Testis (tissue), 3 donors: Measurements from ENCODE around the gene NAXD. TPM values are rescaled to one million over a fixed set of nuclear protein-coding genes. Genes with fewer than 3 reads are reported as not detected.

ENCODE experiments used
- DNase-seq: peaks from one replicate; pipeline ENCODE4 v3.0.0-alpha.2; 2019
- H3K27ac ChIP-seq, 2 donors: fragments of 200-600 bp; sonication (generic); one replicate each; pipeline ENCODE4 v1.5.1; 2019
- H3K27me3 ChIP-seq: fragments of 200-600 bp; sonication (generic); one replicate; pipeline ENCODE4 v1.5.1; 2019
- H3K36me3 ChIP-seq: fragments of 200-600 bp; sonication (generic); one replicate; pipeline ENCODE4 v1.5.1; 2017; ENCODE audit warnings: low read depth; ENCODE audit errors: missing control alignments
- H3K4me1 ChIP-seq: fragments of 200-600 bp; sonication (generic); one replicate; pipeline ENCODE4 v1.5.1; 2019
- H3K4me3 ChIP-seq, 2 donors: fragments of 200-600 bp; sonication (generic); one replicate each; pipeline ENCODE4 v1.5.1; 2017 to 2019
- H3K9me3 ChIP-seq: fragments of 200-600 bp; sonication (generic); one replicate; pipeline ENCODE4 v1.5.1; 2017
- POLR2A ChIP-seq: fragments of 450-650 bp; IDR thresholded peaks from one replicate; pipeline ENCODE4 v1.6.1; 2017; ENCODE audit warnings: antibody characterized with exemption, mild to moderate bottlenecking, moderate library complexity
- WGBS, 2 donors: methylation state at CpG; one replicate each; pipeline ENCODE4 v1.1.5; 2018; 5-methylcytosine and 5-hydroxymethylcytosine counted together
- intact Hi-C: fragments of 100-400 bp; cut with DNase I; formaldehyde crosslinking; loops from one replicate; pipeline ENCODE4 v1.15.1; 2023; ENCODE audit warnings: low total_unique reads
- polyA plus RNA-seq: library from polyadenylated mRNA; stranded (reverse); fragments of 350-450 nt; fragmentation: Illumina TruSeq; extraction: RNeasy Lipid Tissue Mini Kit (QIAGEN cat#74804); gene quantifications from one replicate; pipeline ENCODE4 v1.2.3, GENCODE V29; 2014; ENCODE audit warnings: low read depth, low replicate concordance; ENCODE audit not compliant: insufficient read depth
- total RNA-seq, 2 donors: library from RNA; depleted of rRNA; stranded (reverse); fragments of >200 nt; gene quantifications; one replicate each; pipeline ENCODE4 v1.2.3, GENCODE V29; 2016
- TF ChIP-seq, protein P1 (sequence below), 3 experiments: fragments of 450-650 bp in 2 of 3; fragments of 200-600 bp in 1 of 3; sonication (generic) in 1 of 3; IDR thresholded peaks; one replicate each; pipeline ENCODE4 v1.5.1; 2016 to 2019; ENCODE audit warnings: antibody characterized with exemption in 3 of 3, mild to moderate bottlenecking in 2 of 3, moderate library complexity in 1 of 3

The NAXD gene
- total and polyA plus RNA-seq, 3 donors from 2014 or later: 63.2 to 75.3 (median 66.4) TPM

DNA sequence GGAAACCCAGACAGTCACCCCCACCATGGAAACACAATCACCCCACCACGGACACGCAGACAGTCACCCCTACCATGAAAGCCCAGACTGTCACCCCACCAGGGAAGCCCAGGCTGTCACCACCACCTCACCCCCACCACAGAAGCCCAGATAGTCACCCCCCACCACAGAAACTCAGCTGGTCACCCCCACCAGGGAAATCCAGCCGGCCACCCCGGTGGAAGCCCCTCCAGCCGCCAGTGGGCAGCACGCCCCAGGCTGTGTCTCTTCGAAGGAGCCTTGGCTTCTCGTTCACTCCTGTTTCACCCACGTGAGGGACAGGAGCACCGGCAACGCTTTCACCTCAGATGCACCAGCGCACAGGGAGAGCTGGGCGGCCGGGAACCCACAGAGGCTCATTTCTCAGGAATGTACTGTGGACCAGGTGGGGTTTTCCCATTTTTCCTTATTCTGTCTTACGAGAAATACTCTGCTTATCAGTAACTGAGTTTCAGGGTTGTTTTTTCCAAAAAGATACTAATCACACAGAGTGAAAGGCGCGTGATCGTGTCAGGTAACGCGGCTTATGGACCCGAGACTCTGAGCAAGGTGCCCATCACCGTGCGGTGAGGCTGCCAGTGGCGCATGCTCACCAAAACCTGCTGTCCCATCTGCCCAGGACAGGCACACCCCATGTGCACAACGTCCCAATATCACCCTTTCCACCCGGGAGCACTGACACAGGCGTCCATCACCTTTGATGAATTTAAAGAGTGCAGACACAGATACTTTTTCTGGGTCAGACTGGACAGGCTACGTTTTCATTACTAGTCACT, 62.6 kb downstream of the NAXD start:
- H3K27ac ChIP-seq: no peak overlapping the region
- intact Hi-C loops: no loop called here
- TF ChIP-seq, protein P1, sequence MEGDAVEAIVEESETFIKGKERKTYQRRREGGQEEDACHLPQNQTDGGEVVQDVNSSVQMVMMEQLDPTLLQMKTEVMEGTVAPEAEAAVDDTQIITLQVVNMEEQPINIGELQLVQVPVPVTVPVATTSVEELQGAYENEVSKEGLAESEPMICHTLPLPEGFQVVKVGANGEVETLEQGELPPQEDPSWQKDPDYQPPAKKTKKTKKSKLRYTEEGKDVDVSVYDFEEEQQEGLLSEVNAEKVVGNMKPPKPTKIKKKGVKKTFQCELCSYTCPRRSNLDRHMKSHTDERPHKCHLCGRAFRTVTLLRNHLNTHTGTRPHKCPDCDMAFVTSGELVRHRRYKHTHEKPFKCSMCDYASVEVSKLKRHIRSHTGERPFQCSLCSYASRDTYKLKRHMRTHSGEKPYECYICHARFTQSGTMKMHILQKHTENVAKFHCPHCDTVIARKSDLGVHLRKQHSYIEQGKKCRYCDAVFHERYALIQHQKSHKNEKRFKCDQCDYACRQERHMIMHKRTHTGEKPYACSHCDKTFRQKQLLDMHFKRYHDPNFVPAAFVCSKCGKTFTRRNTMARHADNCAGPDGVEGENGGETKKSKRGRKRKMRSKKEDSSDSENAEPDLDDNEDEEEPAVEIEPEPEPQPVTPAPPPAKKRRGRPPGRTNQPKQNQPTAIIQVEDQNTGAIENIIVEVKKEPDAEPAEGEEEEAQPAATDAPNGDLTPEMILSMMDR (IDR thresholded peaks at IDR 0.05): no peak
- no peak for TF ChIP-seq POLR2A
- 88 to 92% methylated on average over 24 to 28 of the region's 28 CpGs for WGBS, 2 donors
- no peaks in the 10 kb centered on the region for H3K9me3 ChIP-seq
- no peaks in the 10 kb centered on the region for H3K36me3 ChIP-seq
- DNase-seq: no peak
- H3K4me3 ChIP-seq: no peak overlapping the region
- H3K4me1 ChIP-seq: no peaks in the 10 kb centered on the region
- H3K27me3 ChIP-seq: no peaks in the 10 kb centered on the region

- Histone ChIP-seq H3K27me3 (no peaks in the 10 kb centered on the region), H3K36me3 (no peaks in the 10 kb centered on the region), H3K4me3 (no peak overlapping the region), H3K27ac (no peak overlapping the region), H3K4me1 (peaks cover 8% of the 10 kb centered on the region), H3K9me3 (no peaks in the 10 kb centered on the region)
- no peak for DNase-seq
- intact Hi-C loops: no loop called here
- 78 to 83% methylated on average over 7 of the region's 7 CpGs for WGBS, 2 donors
- TF ChIP-seq, protein P1 (IDR thresholded peaks at IDR 0.05): peak; percentile 14 to 46 (median 30)
- no peak for TF ChIP-seq POLR2A
Measured at GRCh38 chr13:110680852-110681251, 65.5 kb downstream of the NAXD start.

GRCh38 chr13:110681868-110682550, 66.7 kb downstream of the NAXD start:
- DNase-seq: no peak
- intact Hi-C loops: no loop called here
- Histone ChIP-seq H3K27me3 (no peaks in the 10 kb centered on the region), H3K27ac (no peak overlapping the region), H3K4me1 (peaks cover 8% of the 10 kb centered on the region), H3K9me3 (no peaks in the 10 kb centered on the region), H3K36me3 (no peaks in the 10 kb centered on the region), H3K4me3 (no peak overlapping the region)
- WGBS, 2 donors: 88% methylated on average over 15 of the region's 15 CpGs
- TF ChIP-seq POLR2A: no peak
- TF ChIP-seq, protein P1 (IDR thresholded peaks at IDR 0.05): no peak

GRCh38 chr13:110682746-110683145, 67.4 kb downstream of the NAXD start:
- 81 to 85% methylated on average over 12 of the region's 12 CpGs for WGBS, 2 donors
- Histone ChIP-seq H3K27ac (no peak overlapping the region), H3K4me1 (peaks cover 8% of the 10 kb centered on the region), H3K27me3 (no peaks in the 10 kb centered on the region), H3K9me3 (no peaks in the 10 kb centered on the region), H3K4me3 (no peak overlapping the region), H3K36me3 (no peaks in the 10 kb centered on the region)
- DNase-seq: no peak
- TF ChIP-seq, protein P1 (IDR thresholded peaks at IDR 0.05): no peak
- TF ChIP-seq POLR2A: no peak
- intact Hi-C loops: no loop called here
